Measurements from ENCODE around the gene MMP15.

DNA sequence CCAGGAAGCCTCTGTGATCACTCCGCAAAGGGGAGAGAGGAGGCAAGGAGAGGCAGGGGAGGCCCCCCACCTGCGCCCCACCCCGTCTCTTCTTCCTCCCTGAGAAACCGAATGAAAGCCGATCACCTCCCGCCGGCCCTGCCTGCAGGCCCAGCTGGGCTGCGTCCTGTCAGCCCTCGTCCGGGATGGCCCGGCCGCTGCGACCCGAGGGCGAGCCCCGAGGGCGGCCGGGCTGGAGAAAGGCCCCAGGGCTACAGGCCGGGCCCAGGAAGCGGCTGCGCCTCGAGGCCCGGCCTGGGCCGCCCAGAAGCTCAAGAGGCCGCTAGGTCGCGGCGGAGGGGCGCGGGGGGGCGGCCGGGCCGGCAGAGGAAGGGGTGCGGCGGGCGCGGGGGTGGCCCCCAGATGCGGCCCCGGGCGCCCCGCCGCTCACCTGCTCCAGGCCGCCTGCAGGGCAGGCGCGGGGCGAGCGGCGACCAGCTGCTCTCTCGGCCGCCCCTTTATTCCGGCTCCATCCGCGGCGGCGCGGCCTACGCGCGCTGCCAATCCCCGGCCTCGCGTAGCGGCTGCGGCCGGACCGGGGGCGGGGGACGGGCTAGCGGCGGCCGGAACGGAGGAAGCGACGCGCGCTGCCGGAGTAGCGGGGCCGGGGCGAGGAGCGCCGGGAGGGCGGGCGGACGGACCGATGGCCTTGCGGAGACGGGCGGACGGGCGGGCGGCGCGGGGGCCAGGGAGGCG, 25.4 kb upstream of the MMP15 start, which contains the start of gene ZNF319:
- TF ChIP-seq, protein P1, sequence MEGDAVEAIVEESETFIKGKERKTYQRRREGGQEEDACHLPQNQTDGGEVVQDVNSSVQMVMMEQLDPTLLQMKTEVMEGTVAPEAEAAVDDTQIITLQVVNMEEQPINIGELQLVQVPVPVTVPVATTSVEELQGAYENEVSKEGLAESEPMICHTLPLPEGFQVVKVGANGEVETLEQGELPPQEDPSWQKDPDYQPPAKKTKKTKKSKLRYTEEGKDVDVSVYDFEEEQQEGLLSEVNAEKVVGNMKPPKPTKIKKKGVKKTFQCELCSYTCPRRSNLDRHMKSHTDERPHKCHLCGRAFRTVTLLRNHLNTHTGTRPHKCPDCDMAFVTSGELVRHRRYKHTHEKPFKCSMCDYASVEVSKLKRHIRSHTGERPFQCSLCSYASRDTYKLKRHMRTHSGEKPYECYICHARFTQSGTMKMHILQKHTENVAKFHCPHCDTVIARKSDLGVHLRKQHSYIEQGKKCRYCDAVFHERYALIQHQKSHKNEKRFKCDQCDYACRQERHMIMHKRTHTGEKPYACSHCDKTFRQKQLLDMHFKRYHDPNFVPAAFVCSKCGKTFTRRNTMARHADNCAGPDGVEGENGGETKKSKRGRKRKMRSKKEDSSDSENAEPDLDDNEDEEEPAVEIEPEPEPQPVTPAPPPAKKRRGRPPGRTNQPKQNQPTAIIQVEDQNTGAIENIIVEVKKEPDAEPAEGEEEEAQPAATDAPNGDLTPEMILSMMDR (IDR thresholded peaks at IDR 0.05), result no peak
- no peak for TF ChIP-seq POLR2A (IDR thresholded peaks at IDR 0.05)
